K562 (cell line): ENCODE measurements around the gene TMEM101. TPM values are rescaled to one million over a fixed set of nuclear protein-coding genes. Genes with fewer than 3 reads are reported as not detected.
A peak's percentile ranks its signal among the peaks of the same experiment; 100 is the strongest.

ENCODE experiments used
- FOXM1 ChIP-seq, 2 experiments: fragments of 450-650 bp in 1 of 2; sonication (generic) in 1 of 2; formaldehyde crosslinking in 1 of 2; IDR thresholded peaks; 2 replicates each; pipeline versions ENCODE4 v1.6.1 to v1.9.0; 2017 to 2022; ENCODE audit warnings: low read depth in 2 of 2, mild to moderate bottlenecking in 2 of 2, missing genetic modification reagents in 1 of 2, moderate library complexity in 1 of 2
- GATA2 ChIP-seq: sonication (generic); formaldehyde crosslinking; IDR thresholded peaks from 2 replicates; pipeline ENCODE4 v1.4.0; 2020; ENCODE audit warnings: mild to moderate bottlenecking, missing genetic modification reagents
- HDAC3 ChIP-seq: fragments of 450-650 bp; IDR thresholded peaks from 2 replicates; pipeline ENCODE4 v1.6.1; 2018; ENCODE audit warnings: borderline replicate concordance, mild to moderate bottlenecking, moderate library complexity; ENCODE audit not compliant: partially characterized antibody
- HLTF ChIP-seq: fragments of 450-650 bp; IDR thresholded peaks from 2 replicates; pipeline ENCODE4 v1.6.1; 2016
- ILF3 ChIP-seq: fragments of 450-650 bp; IDR thresholded peaks from 2 replicates; pipeline ENCODE4 v1.6.1; 2018; ENCODE audit warnings: antibody characterized with exemption, mild to moderate bottlenecking, moderate library complexity, borderline replicate concordance
- ILK ChIP-seq: fragments of 450-650 bp; IDR thresholded peaks from 2 replicates; pipeline ENCODE4 v1.6.1; 2016; ENCODE audit warnings: missing genetic modification characterization, low read depth, mild to moderate bottlenecking, missing compliant biosample characterization, moderate library complexity, borderline replicate concordance
- KDM5B ChIP-seq: fragments of 200-600 bp; sonication (generic); IDR thresholded peaks from 2 replicates; pipeline ENCODE4 v1.6.1; 2012; ENCODE audit warnings: low read depth, mild to moderate bottlenecking, moderate library complexity, low read length, control low read depth, inconsistent platforms; ENCODE audit not compliant: insufficient replicate concordance
- MAFK ChIP-seq: IDR thresholded peaks from 2 replicates; pipeline ENCODE4 v1.6.1; 2011; ENCODE audit warnings: low read length, improper control_type of control experiment
- MCM2 ChIP-seq: fragments of 450-650 bp; IDR thresholded peaks from 2 replicates; pipeline ENCODE4 v1.6.1; 2017; ENCODE audit warnings: low read depth, mild to moderate bottlenecking
- MIER1 ChIP-seq: fragments of 450-650 bp; IDR thresholded peaks from 2 replicates; pipeline ENCODE4 v1.6.1; 2016; ENCODE audit warnings: antibody characterized with exemption, mild to moderate bottlenecking, low read depth
- NCOA4 ChIP-seq: fragments of 450-650 bp; IDR thresholded peaks from 2 replicates; pipeline ENCODE4 v1.6.1; 2018; ENCODE audit warnings: mild to moderate bottlenecking; ENCODE audit not compliant: partially characterized antibody
- NONO ChIP-seq, 2 experiments: fragments of 200-400 bp in 1 of 2; fragments of 450-650 bp in 1 of 2; formaldehyde crosslinking in 1 of 2; IDR thresholded peaks; 2 replicates each; pipeline ENCODE4 v1.6.1; 2017; ENCODE audit warnings: low read depth in 2 of 2, mild to moderate bottlenecking in 2 of 2, moderate library complexity in 2 of 2, low read length in 1 of 2
- NR2C1 ChIP-seq, 2 experiments: fragments of 450-650 bp; IDR thresholded peaks; 2 replicates each; pipeline ENCODE4 v1.6.1; 2017; ENCODE audit warnings: mild to moderate bottlenecking in 2 of 2, antibody characterized with exemption in 1 of 2, inconsistent platforms in 1 of 2, missing compliant biosample characterization in 1 of 2, missing genetic modification characterization in 1 of 2
- PRMT5 ChIP-seq: sonication (generic); formaldehyde crosslinking; IDR thresholded peaks from 2 replicates; pipeline ENCODE4 v1.5.0; 2020; ENCODE audit warnings: missing genetic modification reagents
- RBFOX2 ChIP-seq: fragments of 200-400 bp; formaldehyde crosslinking; IDR thresholded peaks from 2 replicates; pipeline ENCODE4 v1.6.1; 2017; ENCODE audit warnings: low read depth, mild to moderate bottlenecking, low read length, moderate library complexity
- TBL1XR1 ChIP-seq, 2 experiments: IDR thresholded peaks; 2 replicates each; pipeline ENCODE4 v1.6.1; 2012; ENCODE audit warnings: improper control_type of control experiment in 2 of 2, low read length in 2 of 2, mild to moderate bottlenecking in 1 of 2
- TEAD1 ChIP-seq, 2 experiments: fragments of 450-650 bp in 1 of 2; sonication (generic) in 1 of 2; formaldehyde crosslinking; IDR thresholded peaks; 2 replicates each; pipeline versions ENCODE4 v1.4.0 to v1.8.0; 2020 to 2022; ENCODE audit warnings: mild to moderate bottlenecking in 2 of 2, missing genetic modification reagents in 1 of 2
- TRIM24 ChIP-seq, 2 experiments: fragments of 450-650 bp; IDR thresholded peaks; 2 replicates each; pipeline ENCODE4 v1.6.1; 2016
- ZBTB7A ChIP-seq: IDR thresholded peaks from 2 replicates; pipeline ENCODE4 v1.6.1; 2011; ENCODE audit warnings: low read depth, mild to moderate bottlenecking, low read length, moderate library complexity, borderline replicate concordance; ENCODE audit not compliant: control insufficient read depth
- ZNF140 ChIP-seq: fragments of 250-450 bp; sonication (Bioruptor Pico); IDR thresholded peaks from 2 replicates; pipeline ENCODE4 v1.8.0; 2021; ENCODE audit warnings: moderate library complexity, mild to moderate bottlenecking, inconsistent platforms
- ZNF174 ChIP-seq: fragments of 250-450 bp; sonication (Bioruptor Pico); IDR thresholded peaks from 2 replicates; pipeline ENCODE4 v1.4.0; 2020; ENCODE audit warnings: mild to moderate bottlenecking
- ZNF184 ChIP-seq: sonication (generic); formaldehyde crosslinking; IDR thresholded peaks from 2 replicates; pipeline ENCODE4 v1.5.0; 2020; ENCODE audit warnings: missing genetic modification reagents
- polyA plus RNA-seq, 8 experiments: library from polyadenylated mRNA; depleted of rRNA in 4 of 8; stranded (reverse) in 5 of 8; unstranded in 3 of 8; fragments of >200 nt; fragmentation: Nextera tagmentation in 2 of 8; fragmentation: Illumina TruSeq in 1 of 8; extraction: Ambion mirVana in 2 of 8; extraction: Trizol in 1 of 8; gene quantifications; 2 replicates each; pipeline versions ENCODE4 v1.2.1 to v1.2.3, GENCODE V29; 2011 to 2014; ENCODE audit warnings: inconsistent platforms in 1 of 8, missing spikeins in 1 of 8
- total RNA-seq, 7 experiments: library from RNA; depleted of rRNA in 6 of 7; stranded (reverse); fragments of >200 nt in 6 of 7; fragmentation: Illumina TruSeq in 2 of 7; extraction: Trizol in 2 of 7; gene quantifications; 2 replicates each; pipeline versions ENCODE4 v1.2.1 to v1.2.3, GENCODE V29; 2011 to 2021; ENCODE audit warnings: low replicate concordance in 1 of 7
- TF ChIP-seq, protein P1 (sequence below): fragments of 250-450 bp; sonication (Bioruptor Pico); IDR thresholded peaks from 2 replicates; pipeline ENCODE4 v1.6.1; 2021; ENCODE audit warnings: mild to moderate bottlenecking
- TF ChIP-seq, protein P2 (sequence below): fragments of 250-450 bp; sonication (Bioruptor Pico); IDR thresholded peaks from 2 replicates; pipeline ENCODE4 v1.5.1; 2021; ENCODE audit warnings: mild to moderate bottlenecking
- TF ChIP-seq, protein P3 (sequence below): sonication (generic); formaldehyde crosslinking; IDR thresholded peaks from 2 replicates; pipeline ENCODE4 v1.8.1; 2023; ENCODE audit warnings: mild to moderate bottlenecking, missing genetic modification reagents, moderate library complexity
- TF ChIP-seq, protein P4 (sequence below): fragments of 250-450 bp; sonication (Bioruptor Pico); IDR thresholded peaks from 2 replicates; pipeline ENCODE4 v1.8.0; 2022; ENCODE audit warnings: moderate library complexity, mild to moderate bottlenecking, inconsistent platforms

The TMEM101 gene
- total and polyA plus RNA-seq, 9 of the 15 experiments (the other 6 are each of a cell fraction or from before 2014, with no cell fraction given), result 21.2 to 110 (median 37.8) TPM

DNA sequence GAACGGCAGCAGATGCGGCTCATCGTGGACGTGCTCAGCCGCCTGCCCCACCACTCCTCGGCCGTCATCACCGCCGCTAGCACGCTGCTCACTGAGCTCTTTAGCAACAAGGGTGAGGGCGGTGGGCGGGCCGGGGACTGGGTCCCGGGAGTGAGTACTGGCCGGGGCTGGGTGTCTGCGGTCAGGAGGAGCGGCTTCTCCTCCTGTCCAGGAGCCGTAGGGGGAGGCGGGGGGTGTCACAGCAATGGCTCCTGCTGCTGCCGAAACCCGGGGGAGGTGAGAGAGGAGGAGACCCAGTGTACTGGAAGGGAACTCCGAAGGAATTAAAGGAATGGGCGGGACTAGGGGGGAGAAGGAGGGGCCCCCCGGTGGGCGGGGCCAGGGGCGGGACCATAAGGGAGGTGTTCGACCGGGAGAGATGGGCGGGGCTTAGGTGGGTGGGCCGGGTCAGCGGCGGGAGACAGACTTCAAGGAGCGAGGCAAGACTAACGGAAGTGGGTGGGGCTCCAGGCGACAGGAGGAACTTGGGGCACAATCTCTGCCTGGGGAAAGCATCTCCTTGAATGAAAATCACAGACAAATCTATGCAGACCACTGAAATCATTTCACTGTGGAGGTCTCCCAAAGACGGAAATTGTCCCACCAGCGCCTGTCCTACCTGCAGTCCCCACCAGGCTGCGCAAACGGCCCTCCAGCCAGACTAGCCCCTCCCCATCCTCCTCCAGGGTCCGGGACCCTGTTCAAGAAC, 8.0 kb downstream of the TMEM101 start (continued):
- TF ChIP-seq, protein P1, sequence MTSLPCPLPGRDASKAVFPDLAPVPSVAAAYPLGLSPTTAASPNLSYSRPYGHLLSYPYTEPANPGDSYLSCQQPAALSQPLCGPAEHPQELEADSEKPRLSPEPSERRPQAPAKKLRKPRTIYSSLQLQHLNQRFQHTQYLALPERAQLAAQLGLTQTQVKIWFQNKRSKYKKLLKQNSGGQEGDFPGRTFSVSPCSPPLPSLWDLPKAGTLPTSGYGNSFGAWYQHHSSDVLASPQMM (CRISPR knock-in tag), result no peak
- TF ChIP-seq ILF3 (no peak), FOXM1 (IDR thresholded peaks at IDR 0.05; ENCODE audit: low read depth) (no peak), FOXM1 (CRISPR knock-in tag; IDR thresholded peaks at IDR 0.05; ENCODE audit: low read depth) (no peak), NONO (IDR thresholded peaks at IDR 0.05; ENCODE audit: low read depth in 2 of 2, low read length in 1 of 2) (peak in 1 of 2 experiments; percentile 67; a peak in 1 of 4 replicates), ZNF140 (CRISPR knock-in tag) (no peak), ILK (no peak), NCOA4 (no peak), TRIM24 (IDR thresholded peaks at IDR 0.05) (no peak), MAFK (no peak), PRMT5 (no peak), GATA2 (CRISPR knock-in tag) (no peak), ZNF174 (no peak), MIER1 (no peak), NR2C1 (IDR thresholded peaks at IDR 0.05) (no peak), NR2C1 (tag; IDR thresholded peaks at IDR 0.05) (no peak), HDAC3 (no peak), ZBTB7A (peak; percentile 73), RBFOX2 (peak; percentile 70), ZNF184 (no peak), MCM2 (no peak), KDM5B (no peak), TBL1XR1 (IDR thresholded peaks at IDR 0.05; ENCODE audit: low read length in 2 of 2) (no peak), TEAD1 (CRISPR knock-in tag; IDR thresholded peaks at IDR 0.05) (no peak), HLTF (no peak)
- TF ChIP-seq, protein P2, sequence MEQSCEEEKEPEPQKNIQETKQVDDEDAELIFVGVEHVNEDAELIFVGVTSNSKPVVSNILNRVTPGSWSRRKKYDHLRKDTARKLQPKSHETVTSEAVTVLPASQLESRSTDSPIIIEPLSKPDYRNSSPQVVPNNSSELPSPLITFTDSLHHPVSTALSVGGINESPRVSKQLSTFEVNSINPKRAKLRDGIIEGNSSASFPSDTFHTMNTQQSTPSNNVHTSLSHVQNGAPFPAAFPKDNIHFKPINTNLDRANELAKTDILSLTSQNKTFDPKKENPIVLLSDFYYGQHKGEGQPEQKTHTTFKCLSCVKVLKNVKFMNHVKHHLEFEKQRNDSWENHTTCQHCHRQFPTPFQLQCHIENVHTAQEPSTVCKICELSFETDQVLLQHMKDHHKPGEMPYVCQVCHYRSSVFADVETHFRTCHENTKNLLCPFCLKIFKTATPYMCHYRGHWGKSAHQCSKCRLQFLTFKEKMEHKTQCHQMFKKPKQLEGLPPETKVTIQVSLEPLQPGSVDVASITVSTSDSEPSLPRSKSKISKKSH (CRISPR knock-in tag), result no peak
- TF ChIP-seq, protein P3, sequence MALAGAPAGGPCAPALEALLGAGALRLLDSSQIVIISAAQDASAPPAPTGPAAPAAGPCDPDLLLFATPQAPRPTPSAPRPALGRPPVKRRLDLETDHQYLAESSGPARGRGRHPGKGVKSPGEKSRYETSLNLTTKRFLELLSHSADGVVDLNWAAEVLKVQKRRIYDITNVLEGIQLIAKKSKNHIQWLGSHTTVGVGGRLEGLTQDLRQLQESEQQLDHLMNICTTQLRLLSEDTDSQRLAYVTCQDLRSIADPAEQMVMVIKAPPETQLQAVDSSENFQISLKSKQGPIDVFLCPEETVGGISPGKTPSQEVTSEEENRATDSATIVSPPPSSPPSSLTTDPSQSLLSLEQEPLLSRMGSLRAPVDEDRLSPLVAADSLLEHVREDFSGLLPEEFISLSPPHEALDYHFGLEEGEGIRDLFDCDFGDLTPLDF (CRISPR knock-in tag), result no peak
- TF ChIP-seq, protein P4, sequence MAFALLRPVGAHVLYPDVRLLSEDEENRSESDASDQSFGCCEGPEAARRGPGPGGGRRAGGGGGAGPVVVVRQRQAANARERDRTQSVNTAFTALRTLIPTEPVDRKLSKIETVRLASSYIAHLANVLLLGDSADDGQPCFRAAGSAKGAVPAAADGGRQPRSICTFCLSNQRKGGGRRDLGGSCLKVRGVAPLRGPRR, result no peak
